T-helper 22 cell (primary cell): ENCODE measurements around the gene LFNG.
"Not testable (repeated sequence)": the region's sequence is repeated elsewhere in the genome, so short reads cannot be mapped to it uniquely, and the experiment has no call there.

Experiments used
- DNase-seq: peaks from one replicate; pipeline ENCODE4 v3.0.0-alpha.2; 2020; ENCODE audit warnings: low read depth

LFNG gene

GRCh38 chr7:2545746-2546425 lies 26.3 kb downstream of the LFNG start:
- DNase-seq, result no peak

DNA sequence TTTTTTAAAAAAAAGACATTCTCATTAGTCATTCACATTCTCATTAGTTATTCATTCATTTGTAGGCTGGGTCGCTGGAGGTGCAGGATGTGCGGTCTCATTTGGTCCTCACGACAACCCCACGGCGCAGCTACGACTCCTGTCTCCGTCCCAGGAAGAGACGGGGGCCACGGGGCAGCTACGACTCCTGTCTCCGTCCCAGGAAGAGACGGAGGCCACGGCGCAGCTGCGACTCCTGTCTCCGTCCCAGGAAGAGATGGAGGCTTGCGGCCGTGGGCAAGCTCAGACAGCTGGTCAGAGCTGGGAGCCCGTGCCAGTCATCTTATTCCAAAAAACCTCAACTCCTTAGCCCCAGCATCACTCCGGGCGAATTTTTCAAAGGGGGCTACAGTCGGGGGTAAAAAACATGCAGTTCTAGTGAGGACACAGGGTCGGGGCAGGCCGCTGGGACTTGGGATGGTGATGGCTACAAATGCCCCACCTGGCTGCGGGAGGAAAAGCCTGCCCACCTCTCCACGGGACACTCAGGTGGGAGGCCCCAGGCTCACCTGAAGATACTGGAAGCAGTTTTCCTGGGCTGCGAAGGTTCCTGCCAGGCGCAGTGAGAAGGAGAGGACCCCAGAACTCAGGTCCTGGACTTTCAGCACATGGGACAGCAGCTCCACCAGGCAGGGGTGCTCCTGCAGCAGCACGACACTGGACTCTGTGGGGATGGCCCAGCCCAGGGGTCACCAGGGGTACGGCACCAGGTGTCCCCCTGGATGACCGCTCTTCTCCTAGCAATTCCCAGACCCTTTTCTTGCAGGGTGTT lies 27.4 kb downstream of the LFNG start:
- DNase-seq, result no peak

- no peak for DNase-seq
Observed at GRCh38 chr7:2551418-2551817, 31.8 kb downstream of the LFNG start.

- no peak for DNase-seq
Observed at GRCh38 chr7:2553108-2553507, 33.5 kb downstream of the LFNG start.

DNA sequence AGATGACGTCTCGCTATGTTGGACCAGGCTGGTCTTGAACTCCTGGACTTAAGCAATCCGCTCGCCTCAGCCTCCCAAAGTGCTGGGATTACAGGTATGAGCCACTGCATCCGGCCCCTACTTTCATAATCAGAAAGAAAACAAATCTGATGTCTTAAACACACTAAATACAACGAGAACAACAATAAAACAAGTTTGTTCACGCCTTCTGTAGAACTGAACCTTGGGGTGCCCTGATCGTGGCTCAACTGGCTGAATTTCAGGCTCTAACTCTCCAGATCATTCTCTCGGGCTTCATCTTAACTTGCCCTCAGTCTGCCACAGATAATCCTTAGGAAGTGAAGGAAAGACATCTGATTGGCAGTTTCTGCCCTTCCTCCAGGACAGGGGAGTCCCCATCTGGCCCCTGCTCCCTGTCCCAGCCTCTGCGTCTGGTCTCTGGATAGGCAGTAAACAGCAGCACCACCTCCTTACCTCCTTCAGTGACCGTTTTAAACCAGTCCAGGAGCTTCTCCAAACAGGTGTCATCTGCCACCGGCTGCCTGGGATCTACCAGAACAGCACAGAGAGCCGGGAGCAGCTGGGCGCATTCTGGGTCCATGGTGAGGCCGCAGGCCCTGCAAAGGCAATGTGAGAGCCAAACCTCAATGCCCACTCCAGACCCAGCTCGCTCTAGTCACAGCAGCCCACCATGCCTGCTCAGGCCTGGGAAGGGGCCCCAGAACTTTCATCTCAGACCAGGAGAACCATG lies 34.4 kb downstream of the LFNG start:
- DNase-seq, result no peak

- no peak for DNase-seq
Observed at GRCh38 chr7:2554661-2555111, 35.1 kb downstream of the LFNG start.

GRCh38 chr7:2555121-2556052 lies 35.8 kb downstream of the LFNG start, which contains the start of gene BRAT1:
Gene BRAT1 (minus strand): TSS chr7:2555524. CDS start chr7:2554431, 1,093 bp downstream.
- peak; percentile 92 for DNase-seq

DNA sequence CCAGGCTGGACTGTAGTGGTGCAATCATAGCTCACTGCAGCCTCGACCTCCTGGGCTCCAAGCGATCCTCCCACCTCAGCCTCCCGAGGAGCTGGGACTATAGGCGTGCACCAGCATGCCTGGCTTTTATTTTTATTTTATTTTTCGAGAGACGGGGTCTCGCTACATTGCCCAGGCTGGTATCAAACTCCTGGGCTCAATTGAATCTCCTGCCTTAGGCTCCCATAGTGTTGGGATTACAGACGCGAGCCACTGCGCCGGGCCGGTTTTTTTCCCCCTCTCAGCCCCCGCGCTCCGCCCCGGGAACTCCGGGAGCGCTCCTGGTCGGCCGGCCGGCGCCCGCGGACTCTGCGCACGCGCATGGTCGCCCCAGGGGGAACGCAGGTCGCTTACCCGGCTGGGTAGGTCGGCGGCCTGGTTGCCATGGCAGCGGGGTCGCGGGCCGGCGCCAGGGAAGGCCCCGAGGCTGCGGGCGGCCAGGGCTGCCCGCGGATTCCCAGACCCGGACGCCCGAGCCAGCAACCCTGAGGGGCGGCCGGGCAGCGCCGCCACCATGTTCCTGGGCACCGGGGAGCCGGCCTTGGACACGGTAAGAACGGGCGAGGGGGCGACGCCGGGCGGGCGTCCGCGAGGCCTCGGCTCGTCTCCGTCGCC lies 39.2 kb downstream of the LFNG start, which contains the start of gene IQCE:
IQCE (plus strand) TSS at position 351 of the 654 bp plus-strand sequence; CDS start at position 554, 203 bp downstream.
- peak; percentile 74 for DNase-seq

- no peak for DNase-seq
Observed at GRCh38 chr7:2559283-2559950, 39.8 kb downstream of the LFNG start.

DNA sequence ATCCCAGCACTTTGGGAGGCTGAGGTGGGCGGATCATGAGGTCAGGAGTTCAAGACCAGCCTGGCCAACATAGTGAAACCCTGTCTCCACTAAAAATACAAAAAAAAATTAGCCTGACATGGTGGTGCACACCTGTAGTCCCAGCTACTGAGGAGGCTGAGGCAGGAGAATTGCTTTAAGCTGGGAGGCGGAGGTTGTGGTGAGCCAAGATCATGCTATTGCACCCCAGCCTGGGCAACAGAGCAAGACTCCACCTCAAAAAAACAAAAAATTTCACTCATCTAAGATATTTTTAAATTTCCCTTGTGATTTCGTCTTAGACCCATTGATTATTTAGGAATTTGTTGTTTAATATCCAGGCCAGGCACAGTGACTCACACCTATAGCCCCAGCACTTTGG lies 44.4 kb downstream of the LFNG start:
- not testable (repeated sequence) for DNase-seq

- DNase-seq, result no peak
Observed at GRCh38 chr7:2564970-2565540, 45.5 kb downstream of the LFNG start.

DNA sequence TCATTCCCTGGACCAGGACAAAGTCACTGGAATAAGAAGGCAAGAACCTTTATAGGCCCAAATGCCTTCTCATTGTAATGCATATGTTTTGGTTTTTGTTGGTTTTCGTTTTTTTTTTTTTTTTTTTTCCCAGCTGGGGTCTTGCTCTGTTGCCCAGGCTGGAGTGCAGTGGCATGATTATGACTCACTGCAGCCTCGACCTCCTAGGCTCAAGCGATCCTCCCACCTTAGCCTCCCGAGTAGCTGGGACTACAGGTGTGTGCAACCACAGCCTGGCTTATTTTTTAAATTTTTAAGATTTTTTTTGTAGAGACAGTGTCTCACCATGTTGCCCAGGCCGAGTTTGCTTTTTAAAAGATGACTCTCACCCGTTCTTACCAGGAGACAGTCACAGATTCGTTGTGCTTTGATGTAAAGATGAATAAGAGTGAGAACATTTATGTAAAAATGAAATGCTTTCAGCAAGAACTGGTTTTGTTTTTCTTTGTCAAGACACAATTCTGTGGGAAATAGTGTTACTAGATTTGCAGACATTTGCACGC lies 46.8 kb downstream of the LFNG start:
- no peak for DNase-seq

- no peak for DNase-seq
Observed at GRCh38 chr7:2566890-2567678, 47.5 kb downstream of the LFNG start.

DNA sequence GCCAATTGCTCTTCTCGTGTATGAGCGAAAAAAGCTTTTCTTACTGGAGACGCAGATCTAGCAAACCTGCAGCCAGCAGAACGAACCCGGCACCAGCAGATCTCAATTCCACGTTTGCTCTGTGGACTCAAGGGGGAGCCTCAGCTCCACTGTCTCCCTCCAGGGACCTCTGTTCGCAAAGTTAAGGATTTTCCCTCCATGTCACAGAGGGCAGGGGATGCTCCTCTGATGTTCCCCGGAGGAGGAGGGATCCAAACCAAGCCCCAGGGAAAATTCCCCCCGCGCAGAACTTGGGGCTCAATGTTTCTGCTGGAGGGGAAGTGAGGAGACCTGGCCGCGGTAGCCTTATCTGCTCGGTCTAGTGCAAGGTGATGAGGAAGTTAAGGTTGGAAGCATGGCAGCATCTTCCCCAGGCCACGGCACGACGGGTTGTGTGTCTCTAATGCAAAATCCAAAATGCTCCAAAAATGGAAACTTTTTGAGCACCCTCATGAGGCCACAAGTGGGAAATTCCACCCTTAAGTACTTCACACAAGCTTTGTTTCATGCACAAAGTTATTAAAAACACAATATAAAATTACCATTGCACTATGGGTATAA lies 48.2 kb downstream of the LFNG start:
- DNase-seq, result no peak

GRCh38 chr7:2568521-2569223 lies 49.1 kb downstream of the LFNG start:
- no peak for DNase-seq

- no peak for DNase-seq
Observed at GRCh38 chr7:2569421-2569820, 49.8 kb downstream of the LFNG start.

DNA sequence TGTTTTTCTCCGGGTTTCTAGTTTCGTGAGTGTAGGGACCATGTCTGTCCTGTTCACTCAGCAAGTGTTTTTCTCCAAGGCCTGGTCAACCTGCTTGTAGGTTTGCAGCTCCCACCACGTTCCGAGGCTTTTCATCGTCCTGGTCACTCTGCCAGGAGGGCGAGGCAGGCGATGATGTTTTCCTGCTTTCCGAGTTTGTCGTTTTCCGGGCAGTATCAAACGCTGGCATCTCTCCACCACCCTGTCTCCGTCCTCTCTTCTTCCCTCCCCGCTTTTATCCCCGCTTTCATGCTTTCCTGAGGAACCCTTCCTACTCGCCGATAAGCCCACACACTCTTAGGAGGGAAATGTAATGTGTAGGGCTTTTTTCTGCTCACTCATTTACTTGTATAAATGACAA lies 50.4 kb downstream of the LFNG start:
- DNase-seq, result no peak

DNA sequence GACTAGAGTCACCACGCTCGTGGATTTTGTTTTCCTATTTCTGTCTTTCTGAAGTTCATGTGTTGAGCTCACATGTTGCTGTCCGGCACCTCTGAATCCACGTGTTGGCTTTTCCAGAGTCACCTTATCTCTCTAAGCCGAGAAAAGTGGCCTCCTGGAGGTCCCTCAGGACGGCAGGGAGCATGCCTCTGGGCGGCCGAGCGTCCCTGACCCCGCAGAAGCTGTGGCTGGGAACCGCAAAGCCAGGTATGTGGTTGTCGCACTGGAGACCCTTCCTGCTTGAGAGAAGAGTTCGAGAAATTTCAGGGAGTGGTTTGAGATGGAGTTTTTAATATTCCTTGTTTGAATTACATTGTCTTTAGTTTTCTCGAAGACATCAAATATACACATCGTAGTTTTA lies 51.8 kb downstream of the LFNG start:
- no peak for DNase-seq
